K562 (cell line): Measurements from ENCODE around the gene ZNRD2. TPM values are rescaled to one million over a fixed set of nuclear protein-coding genes. Genes with fewer than 3 reads are reported as not detected.

ENCODE experiments used
- FOXM1 ChIP-seq, 2 experiments: fragments of 450-650 bp in 1 of 2; sonication (generic) in 1 of 2; formaldehyde crosslinking in 1 of 2; IDR thresholded peaks; 2 replicates each; pipeline versions ENCODE4 v1.6.1 to v1.9.0; 2017 to 2022; ENCODE audit warnings: low read depth in 2 of 2, mild to moderate bottlenecking in 2 of 2, missing genetic modification reagents in 1 of 2, moderate library complexity in 1 of 2
- HDAC1 ChIP-seq, 2 experiments: fragments of 450-650 bp; IDR thresholded peaks; 2 replicates each; pipeline ENCODE4 v1.6.1; 2016 to 2017; ENCODE audit warnings: inconsistent platforms in 1 of 2, mild to moderate bottlenecking in 1 of 2, moderate library complexity in 1 of 2
- KLF1 ChIP-seq: fragments of 450-650 bp; IDR thresholded peaks from 2 replicates; pipeline ENCODE4 v1.6.1; 2016; ENCODE audit warnings: missing genetic modification characterization, missing compliant biosample characterization
- NCOA4 ChIP-seq: fragments of 450-650 bp; IDR thresholded peaks from 2 replicates; pipeline ENCODE4 v1.6.1; 2018; ENCODE audit warnings: mild to moderate bottlenecking; ENCODE audit not compliant: partially characterized antibody
- NR2C2 ChIP-seq, 2 experiments: fragments of 200-800 bp in 1 of 2; sonication (Bioruptor generic) in 1 of 2; sonication (generic) in 1 of 2; formaldehyde crosslinking in 1 of 2; IDR thresholded peaks; 2 replicates each; pipeline versions ENCODE4 v1.6.1 to v1.8.0; 2016 to 2022; ENCODE audit warnings: mild to moderate bottlenecking in 1 of 2, missing compliant biosample characterization in 1 of 2, missing genetic modification characterization in 1 of 2, missing genetic modification reagents in 1 of 2
- PRPF4 ChIP-seq: fragments of 200-400 bp; formaldehyde crosslinking; IDR thresholded peaks from one replicate; pipeline ENCODE4 v1.6.1; 2017; ENCODE audit warnings: low read length, low read depth, mild to moderate bottlenecking; ENCODE audit not compliant: insufficient read depth, poor library complexity, severe bottlenecking
- PTTG1 ChIP-seq: fragments of 450-650 bp; IDR thresholded peaks from 2 replicates; pipeline ENCODE4 v1.6.1; 2016; ENCODE audit warnings: low read depth, mild to moderate bottlenecking, missing genetic modification characterization, missing compliant biosample characterization
- RFX5 ChIP-seq: IDR thresholded peaks from 2 replicates; pipeline ENCODE4 v1.6.1; 2011; ENCODE audit warnings: low read depth, mild to moderate bottlenecking, improper control_type of control experiment, low read length
- TBL1XR1 ChIP-seq, 2 experiments: IDR thresholded peaks; 2 replicates each; pipeline ENCODE4 v1.6.1; 2012; ENCODE audit warnings: improper control_type of control experiment in 2 of 2, low read length in 2 of 2, mild to moderate bottlenecking in 1 of 2
- THRAP3 ChIP-seq: fragments of 450-650 bp; IDR thresholded peaks from 2 replicates; pipeline ENCODE4 v1.6.1; 2016; ENCODE audit warnings: mild to moderate bottlenecking, inconsistent platforms, borderline replicate concordance
- ZKSCAN1 ChIP-seq: fragments of 150-350 bp; IDR thresholded peaks from 2 replicates; pipeline ENCODE4 v1.6.1; 2016; ENCODE audit warnings: low read depth, low read length
- ZNF384 ChIP-seq: IDR thresholded peaks from 2 replicates; pipeline ENCODE4 v1.6.1; 2012; ENCODE audit warnings: low read depth, low read length, improper control_type of control experiment
- polyA plus RNA-seq, 8 experiments: library from polyadenylated mRNA; depleted of rRNA in 4 of 8; stranded (reverse) in 5 of 8; unstranded in 3 of 8; fragments of >200 nt; fragmentation: Nextera tagmentation in 2 of 8; fragmentation: Illumina TruSeq in 1 of 8; extraction: Ambion mirVana in 2 of 8; extraction: Trizol in 1 of 8; gene quantifications; 2 replicates each; pipeline versions ENCODE4 v1.2.1 to v1.2.3, GENCODE V29; 2011 to 2014; ENCODE audit warnings: inconsistent platforms in 1 of 8, missing spikeins in 1 of 8
- total RNA-seq, 7 experiments: library from RNA; depleted of rRNA in 6 of 7; stranded (reverse); fragments of >200 nt in 6 of 7; fragmentation: Illumina TruSeq in 2 of 7; extraction: Trizol in 2 of 7; gene quantifications; 2 replicates each; pipeline versions ENCODE4 v1.2.1 to v1.2.3, GENCODE V29; 2011 to 2021; ENCODE audit warnings: low replicate concordance in 1 of 7
- TF ChIP-seq, protein P1 (sequence below): fragments of 450-650 bp; IDR thresholded peaks from 2 replicates; pipeline ENCODE4 v1.6.1; 2016; ENCODE audit warnings: mild to moderate bottlenecking
- TF ChIP-seq, protein P2 (sequence below): fragments of 450-650 bp; formaldehyde crosslinking; IDR thresholded peaks from 2 replicates; pipeline ENCODE4 v1.4.0; 2020; ENCODE audit warnings: mild to moderate bottlenecking, moderate library complexity
- TF ChIP-seq, protein P3 (sequence below): fragments of 450-650 bp; formaldehyde crosslinking; IDR thresholded peaks from 2 replicates; pipeline ENCODE4 v1.4.0; 2020; ENCODE audit warnings: mild to moderate bottlenecking, moderate library complexity
- TF ChIP-seq, protein P4 (sequence below), 2 experiments: IDR thresholded peaks in 1 of 2; conservative IDR thresholded peaks in 1 of 2; 2 replicates each; pipeline ENCODE4 v1.6.1; 2016; ENCODE audit warnings: low read depth in 2 of 2, mild to moderate bottlenecking in 1 of 2, missing compliant biosample characterization in 1 of 2, missing genetic modification characterization in 1 of 2, moderate library complexity in 1 of 2
- TF ChIP-seq, protein P5 (sequence below): IDR thresholded peaks from 2 replicates; pipeline ENCODE4 v1.6.1; 2011; ENCODE audit not compliant: insufficient read length; ENCODE audit errors: extremely low read depth

ZNRD2 gene
- total and polyA plus RNA-seq, 9 of the 15 experiments (the other 6 are each of a cell fraction or from before 2014, with no cell fraction given), result 13.4 to 129 (median 60.4) TPM

DNA sequence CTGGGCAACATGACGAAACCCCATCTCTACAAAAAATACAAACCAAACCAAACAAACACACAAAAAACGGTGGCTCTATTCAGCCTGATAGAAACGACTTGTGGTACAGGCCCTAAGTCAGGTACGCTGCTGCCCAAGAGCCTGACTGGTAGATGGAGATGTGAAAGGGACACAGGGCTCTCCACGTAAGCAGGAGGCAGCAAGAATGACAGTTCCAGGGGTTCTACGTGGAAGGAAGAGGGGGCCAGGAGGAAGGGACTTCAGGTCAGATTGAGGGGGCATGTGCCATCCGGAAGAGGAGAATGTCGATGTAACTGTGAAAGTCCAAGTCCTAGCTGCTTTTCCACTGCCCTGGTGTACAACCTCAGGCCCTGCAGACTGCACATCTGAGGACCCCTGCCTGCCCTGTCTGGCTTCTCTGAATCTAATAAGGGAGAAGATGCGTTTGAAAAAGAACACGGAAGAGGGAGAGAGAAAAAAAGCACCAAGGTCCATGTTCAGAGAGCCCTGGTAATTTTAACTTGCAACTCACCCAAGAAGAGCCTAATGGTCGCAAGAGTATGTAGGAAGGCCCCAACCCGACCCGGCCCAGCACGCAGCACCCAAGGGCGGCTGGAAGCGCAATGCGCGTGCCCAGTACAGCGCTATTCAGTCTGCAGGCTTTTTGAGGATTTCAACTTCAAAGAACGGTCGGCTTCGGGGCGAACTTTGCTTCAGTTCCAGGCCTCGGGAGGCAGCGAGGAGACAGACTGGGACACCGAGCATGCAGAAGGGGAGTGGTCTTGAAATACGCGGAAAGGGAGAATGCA lies 909 bp upstream of the ZNRD2 start (continued):
- TF ChIP-seq ZKSCAN1, result no peak
- no peak for TF ChIP-seq FOXM1 (IDR thresholded peaks at IDR 0.05; ENCODE audit: low read depth)
- no peak for TF ChIP-seq FOXM1 (CRISPR knock-in tag; IDR thresholded peaks at IDR 0.05; ENCODE audit: low read depth)
- TF ChIP-seq, protein P1, sequence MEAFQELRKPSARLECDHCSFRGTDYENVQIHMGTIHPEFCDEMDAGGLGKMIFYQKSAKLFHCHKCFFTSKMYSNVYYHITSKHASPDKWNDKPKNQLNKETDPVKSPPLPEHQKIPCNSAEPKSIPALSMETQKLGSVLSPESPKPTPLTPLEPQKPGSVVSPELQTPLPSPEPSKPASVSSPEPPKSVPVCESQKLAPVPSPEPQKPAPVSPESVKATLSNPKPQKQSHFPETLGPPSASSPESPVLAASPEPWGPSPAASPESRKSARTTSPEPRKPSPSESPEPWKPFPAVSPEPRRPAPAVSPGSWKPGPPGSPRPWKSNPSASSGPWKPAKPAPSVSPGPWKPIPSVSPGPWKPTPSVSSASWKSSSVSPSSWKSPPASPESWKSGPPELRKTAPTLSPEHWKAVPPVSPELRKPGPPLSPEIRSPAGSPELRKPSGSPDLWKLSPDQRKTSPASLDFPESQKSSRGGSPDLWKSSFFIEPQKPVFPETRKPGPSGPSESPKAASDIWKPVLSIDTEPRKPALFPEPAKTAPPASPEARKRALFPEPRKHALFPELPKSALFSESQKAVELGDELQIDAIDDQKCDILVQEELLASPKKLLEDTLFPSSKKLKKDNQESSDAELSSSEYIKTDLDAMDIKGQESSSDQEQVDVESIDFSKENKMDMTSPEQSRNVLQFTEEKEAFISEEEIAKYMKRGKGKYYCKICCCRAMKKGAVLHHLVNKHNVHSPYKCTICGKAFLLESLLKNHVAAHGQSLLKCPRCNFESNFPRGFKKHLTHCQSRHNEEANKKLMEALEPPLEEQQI, result no peak
- TF ChIP-seq THRAP3, result no peak
- TF ChIP-seq NCOA4, result no peak
- TF ChIP-seq HDAC1 (IDR thresholded peaks at IDR 0.05), result 0 out of 4 replicates have a peak, but pooled peaks of 1 of the 2 experiments have one; percentile 13
- TF ChIP-seq TBL1XR1 (IDR thresholded peaks at IDR 0.05; ENCODE audit: low read length in 2 of 2), result no peak
- no peak for TF ChIP-seq PTTG1 (tag)
- TF ChIP-seq, protein P2, sequence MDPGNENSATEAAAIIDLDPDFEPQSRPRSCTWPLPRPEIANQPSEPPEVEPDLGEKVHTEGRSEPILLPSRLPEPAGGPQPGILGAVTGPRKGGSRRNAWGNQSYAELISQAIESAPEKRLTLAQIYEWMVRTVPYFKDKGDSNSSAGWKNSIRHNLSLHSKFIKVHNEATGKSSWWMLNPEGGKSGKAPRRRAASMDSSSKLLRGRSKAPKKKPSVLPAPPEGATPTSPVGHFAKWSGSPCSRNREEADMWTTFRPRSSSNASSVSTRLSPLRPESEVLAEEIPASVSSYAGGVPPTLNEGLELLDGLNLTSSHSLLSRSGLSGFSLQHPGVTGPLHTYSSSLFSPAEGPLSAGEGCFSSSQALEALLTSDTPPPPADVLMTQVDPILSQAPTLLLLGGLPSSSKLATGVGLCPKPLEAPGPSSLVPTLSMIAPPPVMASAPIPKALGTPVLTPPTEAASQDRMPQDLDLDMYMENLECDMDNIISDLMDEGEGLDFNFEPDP, result no peak
- TF ChIP-seq, protein P3, sequence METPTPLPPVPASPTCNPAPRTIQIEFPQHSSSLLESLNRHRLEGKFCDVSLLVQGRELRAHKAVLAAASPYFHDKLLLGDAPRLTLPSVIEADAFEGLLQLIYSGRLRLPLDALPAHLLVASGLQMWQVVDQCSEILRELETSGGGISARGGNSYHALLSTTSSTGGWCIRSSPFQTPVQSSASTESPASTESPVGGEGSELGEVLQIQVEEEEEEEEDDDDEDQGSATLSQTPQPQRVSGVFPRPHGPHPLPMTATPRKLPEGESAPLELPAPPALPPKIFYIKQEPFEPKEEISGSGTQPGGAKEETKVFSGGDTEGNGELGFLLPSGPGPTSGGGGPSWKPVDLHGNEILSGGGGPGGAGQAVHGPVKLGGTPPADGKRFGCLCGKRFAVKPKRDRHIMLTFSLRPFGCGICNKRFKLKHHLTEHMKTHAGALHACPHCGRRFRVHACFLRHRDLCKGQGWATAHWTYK (CRISPR knock-in tag), result no peak
- TF ChIP-seq, protein P4, sequence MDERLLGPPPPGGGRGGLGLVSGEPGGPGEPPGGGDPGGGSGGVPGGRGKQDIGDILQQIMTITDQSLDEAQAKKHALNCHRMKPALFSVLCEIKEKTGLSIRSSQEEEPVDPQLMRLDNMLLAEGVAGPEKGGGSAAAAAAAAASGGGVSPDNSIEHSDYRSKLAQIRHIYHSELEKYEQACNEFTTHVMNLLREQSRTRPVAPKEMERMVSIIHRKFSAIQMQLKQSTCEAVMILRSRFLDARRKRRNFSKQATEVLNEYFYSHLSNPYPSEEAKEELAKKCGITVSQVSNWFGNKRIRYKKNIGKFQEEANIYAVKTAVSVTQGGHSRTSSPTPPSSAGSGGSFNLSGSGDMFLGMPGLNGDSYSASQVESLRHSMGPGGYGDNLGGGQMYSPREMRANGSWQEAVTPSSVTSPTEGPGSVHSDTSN (CRISPR knock-in tag; IDR thresholded peaks at IDR 0.05; ENCODE audit: low read depth), result no peak
- TF ChIP-seq, protein P4 (tag; conservative IDR thresholded peaks at IDR 0.05; ENCODE audit: low read depth), result no peak
- TF ChIP-seq, protein P5, sequence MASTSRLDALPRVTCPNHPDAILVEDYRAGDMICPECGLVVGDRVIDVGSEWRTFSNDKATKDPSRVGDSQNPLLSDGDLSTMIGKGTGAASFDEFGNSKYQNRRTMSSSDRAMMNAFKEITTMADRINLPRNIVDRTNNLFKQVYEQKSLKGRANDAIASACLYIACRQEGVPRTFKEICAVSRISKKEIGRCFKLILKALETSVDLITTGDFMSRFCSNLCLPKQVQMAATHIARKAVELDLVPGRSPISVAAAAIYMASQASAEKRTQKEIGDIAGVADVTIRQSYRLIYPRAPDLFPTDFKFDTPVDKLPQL, result no peak
- TF ChIP-seq PRPF4, result no peak
- no peak for TF ChIP-seq RFX5
- no peak for TF ChIP-seq ZNF384
- no peak for TF ChIP-seq NR2C2 (CRISPR knock-in tag; IDR thresholded peaks at IDR 0.05)
- no peak for TF ChIP-seq NR2C2 (tag; IDR thresholded peaks at IDR 0.05)
- no peak for TF ChIP-seq KLF1 (tag)
